ENCODE data around the gene CMTM7.

DNA sequence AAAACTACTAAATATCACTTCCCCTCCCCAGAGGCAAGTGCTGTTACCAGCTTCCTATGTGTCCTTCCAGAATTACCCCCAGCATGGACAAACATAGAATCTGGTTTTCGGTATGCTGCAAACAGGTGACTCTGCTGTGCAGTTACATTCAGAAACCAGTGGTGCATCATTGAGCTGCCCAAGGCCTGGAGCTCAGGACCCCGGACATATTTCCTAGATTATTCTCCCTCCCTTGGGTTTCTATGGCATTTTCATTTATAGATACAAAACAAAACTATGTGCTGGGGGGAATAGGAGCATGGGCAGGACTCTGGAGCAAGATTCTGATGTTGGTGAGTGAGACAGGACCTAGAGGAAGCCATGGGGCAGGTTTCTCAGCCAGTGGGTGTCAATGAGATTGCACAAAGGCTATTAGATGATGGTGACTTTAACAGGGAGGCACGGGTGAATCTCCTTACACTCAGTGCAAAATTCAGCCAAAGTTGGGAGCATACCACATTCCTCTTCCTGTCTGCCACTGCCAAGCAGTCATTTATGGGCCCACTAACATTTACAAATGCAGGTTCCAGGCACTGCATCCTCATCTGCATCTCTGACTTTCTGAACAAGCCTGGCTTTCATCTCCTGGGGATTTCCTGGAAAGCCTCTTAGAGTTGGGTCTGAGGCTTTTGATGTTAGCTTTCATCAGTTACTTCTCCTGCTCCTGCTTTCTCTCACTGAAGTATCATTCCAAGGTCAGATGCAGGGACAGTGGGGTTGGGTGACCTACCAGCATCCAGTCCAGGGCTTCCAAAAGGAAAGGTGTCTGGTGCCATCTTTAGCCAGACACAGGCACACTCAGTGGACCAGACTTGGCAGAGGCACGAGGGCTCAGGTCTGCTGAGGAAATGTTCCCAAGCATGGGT, 44.5 kb downstream of the CMTM7 start:
- TF ChIP-seq PHF21A (CRISPR knock-in tag; IDR thresholded peaks at IDR 0.05) = no peak
- TF ChIP-seq SP1 (IDR thresholded peaks at IDR 0.05) = no peak
- TF ChIP-seq SP1 (CRISPR knock-in tag; IDR thresholded peaks at IDR 0.05) = no peak
- no peak for TF ChIP-seq CCDC6 (CRISPR knock-in tag; IDR thresholded peaks at IDR 0.05)
- no peak for TF ChIP-seq SMC3 (IDR thresholded peaks at IDR 0.05; ENCODE audit: low read length)
- TF ChIP-seq FOXJ3 (CRISPR knock-in tag; IDR thresholded peaks at IDR 0.05; ENCODE audit: borderline replicate concordance) = no peak
- no peak for TF ChIP-seq NFIC (IDR thresholded peaks at IDR 0.05; ENCODE audit: low read length)
- TF ChIP-seq POLR2A (IDR thresholded peaks at IDR 0.05; ENCODE audit: insufficient read depth in 1 of 2, low read depth in 2 of 2, low read length in 2 of 2) = no peak
- TF ChIP-seq SIN3B (IDR thresholded peaks at IDR 0.05; ENCODE audit: low read length) = no peak
- no peak for TF ChIP-seq ZNF501 (CRISPR knock-in tag; IDR thresholded peaks at IDR 0.05)
